Dedifferentiated amniotic fluid mesenchymal stem cell (primary cell): ENCODE measurements around the gene METTL25B.

Source experiments
- DNase-seq: peaks from one replicate; pipeline ENCODE4 v3.0.0-alpha.2; 2016; ENCODE audit errors: extremely low spot score

Gene METTL25B

GRCh38 chr1:156727926-156728598 lies at the start of gene METTL25B:
TSS of gene METTL25B (plus strand) at chr1:156728469. CDS start at chr1:156729105, 636 bp downstream.
- DNase-seq = peak; percentile 65

- no peak for DNase-seq
Observed at GRCh38 chr1:156680056-156680455, 48.2 kb upstream of the METTL25B start.

GRCh38 chr1:156681196-156681960 lies 46.9 kb upstream of the METTL25B start:
- DNase-seq = no peak

GRCh38 chr1:156682166-156682890 lies 45.9 kb upstream of the METTL25B start:
- no peak for DNase-seq

GRCh38 chr1:156684227-156684782 lies 44.0 kb upstream of the METTL25B start:
- DNase-seq = no peak

GRCh38 chr1:156689035-156689952 lies 39.0 kb upstream of the METTL25B start:
- DNase-seq = peak; percentile 77

GRCh38 chr1:156689953-156690674 lies 38.2 kb upstream of the METTL25B start:
- DNase-seq = no peak

- no peak for DNase-seq
Observed at GRCh38 chr1:156690675-156691036, 37.6 kb upstream of the METTL25B start.

GRCh38 chr1:156691191-156691590 lies 37.1 kb upstream of the METTL25B start:
- DNase-seq = no peak

- no peak for DNase-seq
Observed at GRCh38 chr1:156691665-156692440, 36.4 kb upstream of the METTL25B start.

- no peak for DNase-seq
Observed at GRCh38 chr1:156692441-156692924, 35.8 kb upstream of the METTL25B start.

GRCh38 chr1:156692925-156693847 lies 35.1 kb upstream of the METTL25B start:
- no peak for DNase-seq

GRCh38 chr1:156693848-156694689 lies 34.2 kb upstream of the METTL25B start:
- DNase-seq = no peak

GRCh38 chr1:156694690-156694962 lies 33.6 kb upstream of the METTL25B start:
- DNase-seq = no peak

- no peak for DNase-seq
Observed at GRCh38 chr1:156696755-156697154, 31.5 kb upstream of the METTL25B start.

GRCh38 chr1:156697481-156697880 lies 30.8 kb upstream of the METTL25B start:
- DNase-seq = no peak

GRCh38 chr1:156698995-156699394 lies 29.3 kb upstream of the METTL25B start:
- no peak for DNase-seq
